Measurements from ENCODE around the gene CDC14C.
"Not testable (repeated sequence)": the region's sequence is repeated elsewhere in the genome, so short reads cannot be mapped to it uniquely, and the experiment has no call there.

Gene CDC14C

GRCh38 chr7:48901966-48902365 is 22.4 kb upstream of the CDC14C start:
- H3K27ac ChIP-seq, result no peak overlapping the region
- no peak for TF ChIP-seq CTCF (conservative IDR thresholded peaks at IDR 0.05)

- no peak overlapping the region for H3K27ac ChIP-seq
- TF ChIP-seq CTCF (conservative IDR thresholded peaks at IDR 0.05), result no peak
Measured at GRCh38 chr7:48904975-48905374, 19.4 kb upstream of the CDC14C start.

GRCh38 chr7:48905686-48906085 is 18.7 kb upstream of the CDC14C start:
- H3K27ac ChIP-seq, result not testable (repeated sequence)

GRCh38 chr7:48909887-48910286 is 14.5 kb upstream of the CDC14C start:
- not testable (repeated sequence) for H3K27ac ChIP-seq

- no peak for TF ChIP-seq CTCF (conservative IDR thresholded peaks at IDR 0.05)
Measured at GRCh38 chr7:48931481-48931880, 7.1 kb downstream of the CDC14C start.

GRCh38 chr7:48932126-48932910 is 8.0 kb downstream of the CDC14C start:
- no peak overlapping the region for H3K27ac ChIP-seq
- TF ChIP-seq CTCF (conservative IDR thresholded peaks at IDR 0.05), result no peak

More at GRCh38 chr7:48931481-48931880, 7.1 kb downstream of the CDC14C start:
- H3K27ac ChIP-seq, result no peak overlapping the region

- no peak for TF ChIP-seq CTCF (conservative IDR thresholded peaks at IDR 0.05)
- no peak overlapping the region for H3K27ac ChIP-seq
Measured at GRCh38 chr7:48933549-48934085, 9.3 kb downstream of the CDC14C start.

GRCh38 chr7:48938539-48939295 is 14.4 kb downstream of the CDC14C start:
- TF ChIP-seq CTCF (conservative IDR thresholded peaks at IDR 0.05), result no peak
- no peak overlapping the region for H3K27ac ChIP-seq

All from VCaP (cell line).